H9 (cell line): Measurements from ENCODE around the gene RNLS. TPM values are rescaled to one million over a fixed set of nuclear protein-coding genes. Genes with fewer than 3 reads are reported as not detected.

Source experiments
- DNase-seq: peaks from one replicate; pipeline ENCODE4 v3.0.0-alpha.2; 2017
- H2AFZ ChIP-seq: one replicate; pipeline ENCODE4 v1.6.1; 2013; ENCODE audit warnings: mild to moderate bottlenecking, low read length, control low read depth, moderate library complexity
- H2AK5ac ChIP-seq: 2 replicates; pipeline ENCODE4 v1.6.1; 2013; ENCODE audit warnings: low read length, control low read depth, mixed read lengths; ENCODE audit not compliant: insufficient read length
- H2BK120ac ChIP-seq: one replicate; pipeline ENCODE4 v1.6.1; 2013; ENCODE audit warnings: low read depth, mild to moderate bottlenecking, low read length, control low read depth, inconsistent platforms; ENCODE audit not compliant: poor library complexity, severe bottlenecking
- H2BK12ac ChIP-seq: 2 replicates; pipeline ENCODE4 v1.6.1; 2013; ENCODE audit warnings: low read length, control low read depth, mixed read lengths, low read depth; ENCODE audit not compliant: insufficient read length
- H2BK15ac ChIP-seq: 2 replicates; pipeline ENCODE4 v1.6.1; 2013; ENCODE audit warnings: low read depth, low read length, control low read depth
- H2BK20ac ChIP-seq: one replicate; pipeline ENCODE4 v1.6.1; 2013; ENCODE audit warnings: low read depth, mild to moderate bottlenecking, low read length, control low read depth, inconsistent platforms; ENCODE audit not compliant: poor library complexity, severe bottlenecking
- H2BK5ac ChIP-seq: 2 replicates; pipeline ENCODE4 v1.6.1; 2013; ENCODE audit warnings: low read length, control low read depth, mixed read lengths; ENCODE audit not compliant: insufficient read length
- H3K14ac ChIP-seq: 2 replicates; pipeline ENCODE4 v1.6.1; 2013; ENCODE audit warnings: low read length, control low read depth; ENCODE audit not compliant: insufficient read depth
- H3K18ac ChIP-seq: 2 replicates; pipeline ENCODE4 v1.6.1; 2013; ENCODE audit warnings: low read depth, mild to moderate bottlenecking, mixed read lengths, low read length, control low read depth; ENCODE audit not compliant: insufficient read length
- H3K23ac ChIP-seq: 2 replicates; pipeline ENCODE4 v1.6.1; 2013; ENCODE audit warnings: low read length, control low read depth, mixed read lengths, low read depth; ENCODE audit not compliant: insufficient read length
- H3K23me2 ChIP-seq: 2 replicates; pipeline ENCODE4 v1.6.1; 2013; ENCODE audit warnings: low read depth, mild to moderate bottlenecking, mixed read lengths, low read length, control low read depth; ENCODE audit not compliant: insufficient read length, poor library complexity, severe bottlenecking
- H3K27ac ChIP-seq: 2 replicates; pipeline ENCODE4 v1.5.1; 2013; ENCODE audit warnings: low read length, control low read depth, mixed read lengths, low read depth; ENCODE audit not compliant: insufficient read length
- H3K27me3 ChIP-seq: 2 replicates; pipeline ENCODE4 v1.6.1; 2013; ENCODE audit warnings: low read length, control low read depth, inconsistent platforms; ENCODE audit not compliant: insufficient read depth
- H3K4ac ChIP-seq: 2 replicates; pipeline ENCODE4 v1.6.1; 2013; ENCODE audit warnings: low read depth, mild to moderate bottlenecking, control low read depth, inconsistent platforms, low read length, moderate library complexity
- H3K4me1 ChIP-seq: 2 replicates; pipeline ENCODE4 v1.6.1; 2013; ENCODE audit warnings: low read length, control low read depth, inconsistent platforms; ENCODE audit not compliant: insufficient read depth
- H3K4me2 ChIP-seq: 2 replicates; pipeline ENCODE4 v1.6.1; 2013; ENCODE audit warnings: low read length, control low read depth, mixed read lengths; ENCODE audit not compliant: insufficient read length, insufficient read depth
- H3K56ac ChIP-seq: 2 replicates; pipeline ENCODE4 v1.6.1; 2013; ENCODE audit warnings: low read depth, mild to moderate bottlenecking, mixed read lengths, low read length, control low read depth; ENCODE audit not compliant: insufficient read length
- H3K79me1 ChIP-seq: 2 replicates; pipeline ENCODE4 v1.6.1; 2013; ENCODE audit warnings: low read depth, mild to moderate bottlenecking, moderate library complexity, low read length, control low read depth, inconsistent platforms; ENCODE audit not compliant: insufficient read depth, poor library complexity, severe bottlenecking
- H3K79me2 ChIP-seq: 2 replicates; pipeline ENCODE4 v1.6.1; 2013; ENCODE audit warnings: low read length, control low read depth, inconsistent platforms; ENCODE audit not compliant: insufficient read depth
- H3K9ac ChIP-seq: 2 replicates; pipeline ENCODE4 v1.6.1; 2013; ENCODE audit warnings: low read length, control low read depth, mixed read lengths; ENCODE audit not compliant: insufficient read length; ENCODE audit errors: extremely low read depth
- H3K9me3 ChIP-seq: one replicate; pipeline ENCODE4 v1.6.1; 2013; ENCODE audit warnings: low read depth, low read length, inconsistent platforms; ENCODE audit not compliant: control insufficient read depth
- H3T11ph ChIP-seq: one replicate; pipeline ENCODE4 v1.6.1; 2013; ENCODE audit warnings: mild to moderate bottlenecking, low read length, control low read depth, inconsistent platforms
- H4K20me1 ChIP-seq: one replicate; pipeline ENCODE4 v1.6.1; 2013; ENCODE audit not compliant: control insufficient read depth, insufficient read length, insufficient read depth
- H4K5ac ChIP-seq: 2 replicates; pipeline ENCODE4 v1.6.1; 2013; ENCODE audit warnings: low read depth, mild to moderate bottlenecking, mixed read lengths, low read length, control low read depth; ENCODE audit not compliant: insufficient read length
- H4K8ac ChIP-seq: replicated peaks from 2 replicates; pipeline ENCODE4 v1.6.1; 2013; ENCODE audit warnings: low read length, control low read depth, mixed read lengths, low read depth; ENCODE audit not compliant: insufficient read length
- H4K91ac ChIP-seq: 2 replicates; pipeline ENCODE4 v1.6.1; 2013; ENCODE audit warnings: low read depth, mild to moderate bottlenecking, moderate library complexity, mixed read lengths, low read length, control low read depth; ENCODE audit not compliant: insufficient read length
- H3K27ac Mint-ChIP-seq, 3 experiments: 2 replicates in 2 of 3; 3 replicates in 1 of 3; pipeline ENCODE4 v1.8.0; 2020 to 2021; ENCODE audit warnings: mixed read lengths in 3 of 3, mild to moderate bottlenecking in 1 of 3, moderate library complexity in 1 of 3
- H3K27me3 Mint-ChIP-seq: 2 replicates; pipeline ENCODE4 v1.8.0; 2021; ENCODE audit warnings: low read depth, mild to moderate bottlenecking, moderate library complexity, mixed read lengths
- H3K36me3 Mint-ChIP-seq, 3 experiments: 2 replicates in 2 of 3; 3 replicates in 1 of 3; pipeline ENCODE4 v1.8.0; 2020 to 2021; ENCODE audit warnings: low read depth in 3 of 3, mixed read lengths in 3 of 3; ENCODE audit not compliant: insufficient read depth in 1 of 3
- H3K4me1 Mint-ChIP-seq, 2 experiments: 2 replicates each; pipeline ENCODE4 v1.8.0; 2020; ENCODE audit warnings: mixed read lengths in 2 of 2
- H3K4me3 Mint-ChIP-seq, 2 experiments: 2 replicates in 1 of 2; 3 replicates in 1 of 2; pipeline ENCODE4 v1.8.0; 2020 to 2021; ENCODE audit warnings: mild to moderate bottlenecking in 2 of 2, mixed read lengths in 2 of 2, moderate library complexity in 1 of 2
- H3K9me3 Mint-ChIP-seq, 2 experiments: 2 replicates in 1 of 2; 3 replicates in 1 of 2; pipeline ENCODE4 v1.8.0; 2020; ENCODE audit warnings: mild to moderate bottlenecking in 2 of 2, mixed read lengths in 2 of 2, moderate library complexity in 1 of 2
- CTCF ChIP-seq: fragments of 200-600 bp; sonication (generic); conservative IDR thresholded peaks from 3 replicates; pipeline ENCODE4 v1.8.0; 2021; ENCODE audit warnings: antibody characterized with exemption, mild to moderate bottlenecking
- total RNA-seq: library from RNA; stranded (reverse); gene quantifications from 2 replicates; pipeline ENCODE4 v1.2.1, GENCODE V29; 2021

The RNLS gene
- total RNA-seq, 1 experiment from 2014 or later, result 7.5 TPM

GRCh38 chr10:88299787-88300186 lies 283.3 kb downstream of the RNLS start:
- Mint-ChIP-seq H3K36me3 (no peaks in the 10 kb centered on the region), H3K4me3 (no peak overlapping the region), H3K27ac (no peak overlapping the region), H3K27me3 (peaks cover 1% of the 10 kb centered on the region; the same call in 1 of the 2 replicates), H3K9me3 (no peaks in the 10 kb centered on the region; a peak in 1 of 5 replicates), H3K4me1 (peaks cover 0 to 2% of the 10 kb centered on the region in 2 experiments; a peak in 1 of 4 replicates)
- H4K8ac ChIP-seq, result no peak overlapping the region
- H3K23me2 ChIP-seq, result no peaks in the 10 kb centered on the region
- H3K79me2 ChIP-seq, result no peaks in the 10 kb centered on the region
- H3K4me2 ChIP-seq, result no peak overlapping the region
- no peak overlapping the region for H3K14ac ChIP-seq
- H2BK5ac ChIP-seq, result no peak overlapping the region
- no peak overlapping the region for H4K91ac ChIP-seq
- H2BK20ac ChIP-seq, result no peak overlapping the region
- H4K20me1 ChIP-seq, result no peaks in the 10 kb centered on the region
- H3K9me3 ChIP-seq, result no peaks in the 10 kb centered on the region
- no peak overlapping the region for H3K4ac ChIP-seq
- TF ChIP-seq CTCF, result no peak
- no peak overlapping the region for H3K27ac ChIP-seq
- H2BK15ac ChIP-seq, result no peak overlapping the region
- no peak overlapping the region for H3K9ac ChIP-seq
- H3K79me1 ChIP-seq, result no peaks in the 10 kb centered on the region
- no peak overlapping the region for H4K5ac ChIP-seq
- DNase-seq, result no peak
- no peak overlapping the region for H3K23ac ChIP-seq
- H3K4me1 ChIP-seq, result no peaks in the 10 kb centered on the region
- H2AFZ ChIP-seq, result no peak overlapping the region
- H3T11ph ChIP-seq, result no peak overlapping the region
- H2BK12ac ChIP-seq, result no peak overlapping the region
- no peak overlapping the region for H3K56ac ChIP-seq
- H3K18ac ChIP-seq, result no peak overlapping the region
- H3K27me3 ChIP-seq, result no peaks in the 10 kb centered on the region
- H2AK5ac ChIP-seq, result no peak overlapping the region
- H2BK120ac ChIP-seq, result no peak overlapping the region
